HEK293T (cell line): ENCODE data around the gene CTU2.

Experiments
- ARNT ChIP-seq: fragments of 450-650 bp; IDR thresholded peaks from 2 replicates; pipeline ENCODE4 v1.6.1; 2017; ENCODE audit warnings: mild to moderate bottlenecking
- BHLHE40 ChIP-seq: fragments of 450-650 bp; IDR thresholded peaks from 2 replicates; pipeline ENCODE4 v1.6.1; 2016; ENCODE audit warnings: mild to moderate bottlenecking, moderate library complexity, borderline replicate concordance
- FOXA1 ChIP-seq: fragments of 450-650 bp; IDR thresholded peaks from 2 replicates; pipeline ENCODE4 v1.6.1; 2016; ENCODE audit warnings: mild to moderate bottlenecking
- FOXK2 ChIP-seq: fragments of 450-650 bp; IDR thresholded peaks from 2 replicates; pipeline ENCODE4 v1.6.1; 2016; ENCODE audit warnings: mild to moderate bottlenecking
- FOXM1 ChIP-seq: fragments of 450-650 bp; IDR thresholded peaks from 2 replicates; pipeline ENCODE4 v1.6.1; 2017; ENCODE audit warnings: mild to moderate bottlenecking, borderline replicate concordance
- HDGF ChIP-seq: fragments of 450-650 bp; IDR thresholded peaks from 2 replicates; pipeline ENCODE4 v1.6.1; 2017; ENCODE audit warnings: antibody characterized with exemption, borderline replicate concordance
- L3MBTL2 ChIP-seq: fragments of 450-650 bp; conservative IDR thresholded peaks from 2 replicates; pipeline ENCODE4 v1.6.1; 2016; ENCODE audit warnings: mild to moderate bottlenecking
- LEF1 ChIP-seq: fragments of 450-650 bp; IDR thresholded peaks from 2 replicates; pipeline ENCODE4 v1.6.1; 2017; ENCODE audit warnings: mild to moderate bottlenecking, borderline replicate concordance
- NFRKB ChIP-seq: fragments of 450-650 bp; IDR thresholded peaks from 2 replicates; pipeline ENCODE4 v1.6.1; 2016; ENCODE audit warnings: mild to moderate bottlenecking, moderate library complexity
- SP1 ChIP-seq: fragments of 450-650 bp; IDR thresholded peaks from 2 replicates; pipeline ENCODE4 v1.6.1; 2017
- SUZ12 ChIP-seq: fragments of 450-650 bp; IDR thresholded peaks from 2 replicates; pipeline ENCODE4 v1.6.1; 2016; ENCODE audit warnings: mild to moderate bottlenecking
- TARDBP ChIP-seq: fragments of 450-650 bp; IDR thresholded peaks from 2 replicates; pipeline ENCODE4 v1.6.1; 2016
- ZNF384 ChIP-seq: fragments of 450-650 bp; IDR thresholded peaks from 2 replicates; pipeline ENCODE4 v1.6.1; 2016
- TF ChIP-seq, protein P1 (sequence below): fragments of 450-650 bp; IDR thresholded peaks from 2 replicates; pipeline ENCODE4 v1.6.1; 2016

DNA sequence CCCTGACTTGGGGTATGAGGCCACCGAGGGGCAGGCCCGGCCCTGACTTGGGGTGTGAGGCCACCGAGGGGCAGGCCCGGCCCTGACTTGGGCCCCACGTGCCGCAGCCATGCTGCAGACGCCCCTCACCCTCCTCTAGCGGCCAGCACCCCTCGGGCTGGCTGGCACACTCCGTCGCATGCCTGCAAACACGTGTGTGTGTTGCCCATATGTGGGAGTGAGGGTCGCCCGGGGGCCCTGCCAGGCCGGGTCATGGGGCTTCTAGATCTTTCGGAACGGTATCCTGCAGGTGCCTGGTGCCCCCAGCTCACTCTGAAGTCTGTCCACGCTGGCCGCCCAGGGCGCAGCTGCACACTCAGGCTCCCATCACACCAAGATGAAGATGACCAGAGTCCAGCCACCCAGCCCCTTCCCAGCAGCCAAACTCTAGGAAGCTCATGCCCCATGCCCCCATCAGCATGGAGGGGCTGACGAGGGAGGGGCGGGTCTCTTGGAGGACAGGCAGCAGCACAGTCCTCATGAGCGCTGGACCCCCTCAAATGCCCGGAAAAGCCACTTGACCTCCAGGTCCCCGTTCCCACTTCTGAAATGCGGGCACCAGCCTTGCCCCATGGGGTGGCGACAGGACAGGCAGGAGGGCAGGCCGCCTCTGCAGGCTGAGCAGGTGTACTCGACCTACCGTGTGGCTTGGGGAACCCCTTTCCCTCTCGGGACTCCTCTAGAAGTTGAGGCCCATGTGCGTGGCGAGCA lies 33.8 kb downstream of the CTU2 start:
- TF ChIP-seq, protein P1, sequence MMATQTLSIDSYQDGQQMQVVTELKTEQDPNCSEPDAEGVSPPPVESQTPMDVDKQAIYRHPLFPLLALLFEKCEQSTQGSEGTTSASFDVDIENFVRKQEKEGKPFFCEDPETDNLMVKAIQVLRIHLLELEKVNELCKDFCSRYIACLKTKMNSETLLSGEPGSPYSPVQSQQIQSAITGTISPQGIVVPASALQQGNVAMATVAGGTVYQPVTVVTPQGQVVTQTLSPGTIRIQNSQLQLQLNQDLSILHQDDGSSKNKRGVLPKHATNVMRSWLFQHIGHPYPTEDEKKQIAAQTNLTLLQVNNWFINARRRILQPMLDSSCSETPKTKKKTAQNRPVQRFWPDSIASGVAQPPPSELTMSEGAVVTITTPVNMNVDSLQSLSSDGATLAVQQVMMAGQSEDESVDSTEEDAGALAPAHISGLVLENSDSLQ: no peak
- no peak for TF ChIP-seq SUZ12
- TF ChIP-seq SP1: no peak
- no peak for TF ChIP-seq TARDBP
- no peak for TF ChIP-seq BHLHE40
- TF ChIP-seq FOXM1: no peak
- no peak for TF ChIP-seq ZNF384
- no peak for TF ChIP-seq FOXK2
- TF ChIP-seq FOXA1: no peak
- TF ChIP-seq ARNT: no peak
- no peak for TF ChIP-seq NFRKB
- no peak for TF ChIP-seq LEF1
- TF ChIP-seq HDGF: no peak
- no peak for TF ChIP-seq L3MBTL2
